Testis (tissue), 3 donors: Measurements from ENCODE around the gene GRAMD1B. TPM values are rescaled to one million over a fixed set of nuclear protein-coding genes. Genes with fewer than 3 reads are reported as not detected.

Experiments
- DNase-seq: peaks from one replicate; pipeline ENCODE4 v3.0.0-alpha.2; 2019
- H3K27ac ChIP-seq, 2 donors: fragments of 200-600 bp; sonication (generic); one replicate each; pipeline ENCODE4 v1.5.1; 2019
- H3K27me3 ChIP-seq: fragments of 200-600 bp; sonication (generic); one replicate; pipeline ENCODE4 v1.5.1; 2019
- H3K36me3 ChIP-seq: fragments of 200-600 bp; sonication (generic); one replicate; pipeline ENCODE4 v1.5.1; 2017; ENCODE audit warnings: low read depth; ENCODE audit errors: missing control alignments
- H3K4me1 ChIP-seq: fragments of 200-600 bp; sonication (generic); one replicate; pipeline ENCODE4 v1.5.1; 2019
- H3K4me3 ChIP-seq, 2 donors: fragments of 200-600 bp; sonication (generic); one replicate each; pipeline ENCODE4 v1.5.1; 2017 to 2019
- H3K9me3 ChIP-seq: fragments of 200-600 bp; sonication (generic); one replicate; pipeline ENCODE4 v1.5.1; 2017
- CTCF ChIP-seq, 3 experiments: fragments of 450-650 bp in 2 of 3; fragments of 200-600 bp in 1 of 3; sonication (generic) in 1 of 3; IDR thresholded peaks; one replicate each; pipeline ENCODE4 v1.5.1; 2016 to 2019; ENCODE audit warnings: antibody characterized with exemption in 3 of 3, mild to moderate bottlenecking in 2 of 3, moderate library complexity in 1 of 3
- POLR2A ChIP-seq: fragments of 450-650 bp; IDR thresholded peaks from one replicate; pipeline ENCODE4 v1.6.1; 2017; ENCODE audit warnings: antibody characterized with exemption, mild to moderate bottlenecking, moderate library complexity
- WGBS, 2 donors: methylation state at CpG; one replicate each; pipeline ENCODE4 v1.1.5; 2018; 5-methylcytosine and 5-hydroxymethylcytosine counted together
- intact Hi-C: fragments of 100-400 bp; cut with DNase I; formaldehyde crosslinking; loops from one replicate; pipeline ENCODE4 v1.15.1; 2023; ENCODE audit warnings: low total_unique reads
- polyA plus RNA-seq: library from polyadenylated mRNA; stranded (reverse); fragments of 350-450 nt; fragmentation: Illumina TruSeq; extraction: RNeasy Lipid Tissue Mini Kit (QIAGEN cat#74804); gene quantifications from one replicate; pipeline ENCODE4 v1.2.3, GENCODE V29; 2014; ENCODE audit warnings: low read depth, low replicate concordance; ENCODE audit not compliant: insufficient read depth
- total RNA-seq, 2 donors: library from RNA; depleted of rRNA; stranded (reverse); fragments of >200 nt; gene quantifications; one replicate each; pipeline ENCODE4 v1.2.3, GENCODE V29; 2016

GRAMD1B gene
- total and polyA plus RNA-seq, 3 donors from 2014 or later, result 48.1 to 78.9 (median 48.9) TPM

- Histone ChIP-seq H3K27ac (no peak overlapping the region), H3K4me1 (no peaks in the 10 kb centered on the region), H3K27me3 (no peaks in the 10 kb centered on the region), H3K4me3 (no peak overlapping the region), H3K36me3 (no peaks in the 10 kb centered on the region), H3K9me3 (no peaks in the 10 kb centered on the region)
- intact Hi-C loops, result no loop called here
- TF ChIP-seq POLR2A (no peak), CTCF (IDR thresholded peaks at IDR 0.05) (no peak)
- no peak for DNase-seq
- WGBS, 2 donors, result 92 to 97% methylated on average over 6 of the region's 6 CpGs
Measured at GRCh38 chr11:123482218-123482617, 52.1 kb downstream of the GRAMD1B start.

- Histone ChIP-seq H3K27me3 (no peaks in the 10 kb centered on the region), H3K9me3 (no peaks in the 10 kb centered on the region), H3K27ac (no peak overlapping the region), H3K4me3 (no peak overlapping the region), H3K4me1 (no peaks in the 10 kb centered on the region), H3K36me3 (no peaks in the 10 kb centered on the region)
- TF ChIP-seq CTCF (IDR thresholded peaks at IDR 0.05), result no peak
- TF ChIP-seq POLR2A, result no peak
- WGBS, 2 donors, result 89 to 90% methylated on average over 8 of the region's 8 CpGs
- no peak for DNase-seq
- intact Hi-C loops, result no loop called here
Measured at GRCh38 chr11:123483058-123483457, 53.0 kb downstream of the GRAMD1B start.

GRCh38 chr11:123483466-123483865, 53.4 kb downstream of the GRAMD1B start:
- WGBS, 2 donors, result 94 to 96% methylated on average over 4 of the region's 4 CpGs
- Histone ChIP-seq H3K36me3 (no peaks in the 10 kb centered on the region), H3K27ac (no peak overlapping the region), H3K4me3 (no peak overlapping the region), H3K27me3 (no peaks in the 10 kb centered on the region), H3K9me3 (no peaks in the 10 kb centered on the region), H3K4me1 (no peaks in the 10 kb centered on the region)
- intact Hi-C loops, result no loop called here
- TF ChIP-seq POLR2A (no peak), CTCF (IDR thresholded peaks at IDR 0.05) (no peak)
- no peak for DNase-seq

GRCh38 chr11:123484448-123484847, 54.4 kb downstream of the GRAMD1B start:
- Histone ChIP-seq H3K4me1 (no peaks in the 10 kb centered on the region), H3K27me3 (no peaks in the 10 kb centered on the region), H3K27ac (no peak overlapping the region), H3K4me3 (no peak overlapping the region), H3K36me3 (no peaks in the 10 kb centered on the region), H3K9me3 (no peaks in the 10 kb centered on the region)
- no peak for DNase-seq
- intact Hi-C loops, result no loop called here
- WGBS, 2 donors, result 74 to 92% methylated on average over 8 of the region's 8 CpGs
- no peak for TF ChIP-seq POLR2A

GRCh38 chr11:123487157-123487744, 57.2 kb downstream of the GRAMD1B start:
- 66 to 67% methylated on average over 7 to 8 of the region's 8 CpGs for WGBS, 2 donors
- TF ChIP-seq POLR2A, result no peak
- no peak for TF ChIP-seq CTCF (IDR thresholded peaks at IDR 0.05)
- no peak for DNase-seq
- Histone ChIP-seq H3K27me3 (no peaks in the 10 kb centered on the region), H3K27ac (no peak overlapping the region), H3K4me3 (no peak overlapping the region), H3K4me1 (no peaks in the 10 kb centered on the region), H3K9me3 (no peaks in the 10 kb centered on the region), H3K36me3 (no peaks in the 10 kb centered on the region)
- intact Hi-C loops, result no loop called here
